GM12874 (cell line): ENCODE results near the gene GPC4.

Experiments used
- CTCF ChIP-seq: IDR thresholded peaks from 2 replicates; pipeline ENCODE4 v1.5.1; 2011; ENCODE audit warnings: low read depth, mild to moderate bottlenecking, control low read depth, low read length, moderate library complexity; ENCODE audit not compliant: insufficient read depth

GPC4 gene

GRCh38 chrX:133302775-133303445, 112.4 kb downstream of the GPC4 start:
- TF ChIP-seq CTCF: no peak

- no peak for TF ChIP-seq CTCF
Measured at GRCh38 chrX:133300591-133300990, 114.7 kb downstream of the GPC4 start.

- no peak for TF ChIP-seq CTCF
Measured at GRCh38 chrX:133297284-133297683, 118.0 kb downstream of the GPC4 start.

- no peak for TF ChIP-seq CTCF
Measured at GRCh38 chrX:133294126-133294525, 121.2 kb downstream of the GPC4 start.

- TF ChIP-seq CTCF: no peak
Measured at GRCh38 chrX:133290076-133290475, 125.2 kb downstream of the GPC4 start.

GRCh38 chrX:133287860-133288259, 127.4 kb downstream of the GPC4 start:
- TF ChIP-seq CTCF: no peak

GRCh38 chrX:133285341-133285740, 129.9 kb downstream of the GPC4 start:
- no peak for TF ChIP-seq CTCF

- TF ChIP-seq CTCF: no peak
Measured at GRCh38 chrX:133273180-133273579, 142.1 kb downstream of the GPC4 start.
